Peyer's patch (tissue), 4 donors: ENCODE results near the gene ALOXE3.

Source experiments
- CTCF ChIP-seq, 6 experiments: fragments of 450-650 bp in 4 of 6; fragments of 200-600 bp in 2 of 6; sonication (generic) in 1 of 6; IDR thresholded peaks; one replicate each; pipeline ENCODE4 v1.5.1; 2017 to 2019; ENCODE audit warnings: antibody characterized with exemption in 6 of 6, mild to moderate bottlenecking in 3 of 6, moderate library complexity in 1 of 6
- POLR2A ChIP-seq, 2 donors: fragments of 450-650 bp; IDR thresholded peaks; one replicate each; pipeline ENCODE4 v1.5.1; 2017; ENCODE audit warnings: antibody characterized with exemption in 2 of 2, mild to moderate bottlenecking in 2 of 2, moderate library complexity in 2 of 2

GRCh38 chr17:8100763-8101162 is 17.6 kb downstream of the ALOXE3 start:
- TF ChIP-seq CTCF (IDR thresholded peaks at IDR 0.05) (no peak), POLR2A (IDR thresholded peaks at IDR 0.05) (no peak)
